ES-I3 (cell line): Measurements from ENCODE around the gene ALPK3.
"Not testable (repeated sequence)": the region's sequence is repeated elsewhere in the genome, so short reads cannot be mapped to it uniquely, and the experiment has no call there.

Source experiments
- H3K36me3 ChIP-seq: 2 replicates; pipeline ENCODE4 v1.6.1; 2013; ENCODE audit warnings: mild to moderate bottlenecking, low read length, control low read depth, moderate library complexity; ENCODE audit not compliant: insufficient read depth
- H3K4me1 ChIP-seq: 2 replicates; pipeline ENCODE4 v1.6.1; 2013; ENCODE audit warnings: mild to moderate bottlenecking, control low read depth, low read length; ENCODE audit not compliant: insufficient read depth
- H3K9ac ChIP-seq: 2 replicates; pipeline ENCODE4 v1.6.1; 2013; ENCODE audit warnings: low read depth, mild to moderate bottlenecking, low read length, moderate library complexity
- H3K9me3 ChIP-seq: 2 replicates; pipeline ENCODE4 v1.6.1; 2013; ENCODE audit warnings: mild to moderate bottlenecking, low read length, moderate library complexity; ENCODE audit not compliant: control insufficient read depth, insufficient read depth

Gene ALPK3

GRCh38 chr15:84835661-84836337, 18.6 kb downstream of the ALPK3 start:
- Histone ChIP-seq H3K9me3 (no peaks in the 10 kb centered on the region), H3K9ac (no peak overlapping the region), H3K4me1 (no peaks in the 10 kb centered on the region), H3K36me3 (peaks cover 5% of the 10 kb centered on the region; the same call in 1 of the 2 replicates)

GRCh38 chr15:84836844-84837243, 19.7 kb downstream of the ALPK3 start:
- Histone ChIP-seq H3K4me1 (no peaks in the 10 kb centered on the region), H3K9ac (no peak overlapping the region), H3K9me3 (no peaks in the 10 kb centered on the region), H3K36me3 (peaks cover 5% of the 10 kb centered on the region; the same call in 1 of the 2 replicates)

- Histone ChIP-seq H3K9me3 (no peaks in the 10 kb centered on the region), H3K36me3 (peaks cover 5% of the 10 kb centered on the region; the same call in 1 of the 2 replicates), H3K9ac (no peak overlapping the region), H3K4me1 (no peaks in the 10 kb centered on the region)
These were observed 22.6 kb downstream of the ALPK3 start for GRCh38 chr15:84839714-84840113.

GRCh38 chr15:84840255-84840654, 23.1 kb downstream of the ALPK3 start:
- Histone ChIP-seq H3K36me3 (peaks cover 5% of the 10 kb centered on the region; the same call in 1 of the 2 replicates), H3K4me1 (no peaks in the 10 kb centered on the region), H3K9ac (no peak overlapping the region), H3K9me3 (no peaks in the 10 kb centered on the region)

GRCh38 chr15:84840741-84841429, 23.7 kb downstream of the ALPK3 start:
- no peaks in the 10 kb centered on the region for H3K4me1 ChIP-seq
- peaks cover 5% of the 10 kb centered on the region; the same call in 1 of the 2 replicates for H3K36me3 ChIP-seq
- no peaks in the 10 kb centered on the region for H3K9me3 ChIP-seq
- no peak overlapping the region for H3K9ac ChIP-seq

- H3K9ac ChIP-seq = no peak overlapping the region
- H3K36me3 ChIP-seq = peaks cover 5% of the 10 kb centered on the region; the same call in 1 of the 2 replicates
- H3K9me3 ChIP-seq = peaks cover 2% of the 10 kb centered on the region; the same call in 1 of the 2 replicates
- H3K4me1 ChIP-seq = no peaks in the 10 kb centered on the region
These were observed 25.6 kb downstream of the ALPK3 start for GRCh38 chr15:84842781-84843180.

GRCh38 chr15:84844964-84845363, 27.8 kb downstream of the ALPK3 start:
- no peak overlapping the region for H3K9ac ChIP-seq
- no peaks in the 10 kb centered on the region for H3K36me3 ChIP-seq
- H3K9me3 ChIP-seq = peaks cover 2% of the 10 kb centered on the region; the same call in 1 of the 2 replicates
- H3K4me1 ChIP-seq = no peaks in the 10 kb centered on the region

GRCh38 chr15:84845631-84846030, 28.5 kb downstream of the ALPK3 start:
- not testable (repeated sequence) for H3K9ac ChIP-seq, H3K9me3 ChIP-seq, H3K36me3 ChIP-seq, H3K4me1 ChIP-seq

GRCh38 chr15:84846269-84846668, 29.1 kb downstream of the ALPK3 start:
- H3K9ac ChIP-seq = no peak overlapping the region
- peaks cover 2% of the 10 kb centered on the region; the same call in 1 of the 2 replicates for H3K9me3 ChIP-seq
- H3K4me1 ChIP-seq = no peaks in the 10 kb centered on the region
- no peaks in the 10 kb centered on the region for H3K36me3 ChIP-seq

- Histone ChIP-seq H3K9ac (no peak overlapping the region), H3K9me3 (peaks cover 2% of the 10 kb centered on the region; the same call in 1 of the 2 replicates), H3K36me3 (no peaks in the 10 kb centered on the region), H3K4me1 (no peaks in the 10 kb centered on the region)
These were observed 30.2 kb downstream of the ALPK3 start for GRCh38 chr15:84847382-84847781.

GRCh38 chr15:84852212-84852611, 35.1 kb downstream of the ALPK3 start:
- no peaks in the 10 kb centered on the region; the same call in 1 of the 2 replicates for H3K36me3 ChIP-seq
- H3K9ac ChIP-seq = no peak overlapping the region
- H3K4me1 ChIP-seq = no peaks in the 10 kb centered on the region
- peaks cover under 1% of the 10 kb centered on the region; the same call in 1 of the 2 replicates for H3K9me3 ChIP-seq

- Histone ChIP-seq H3K36me3 (no peaks in the 10 kb centered on the region; the same call in 1 of the 2 replicates), H3K9me3 (no peaks in the 10 kb centered on the region), H3K4me1 (no peaks in the 10 kb centered on the region), H3K9ac (no peak overlapping the region)
These were observed 38.0 kb downstream of the ALPK3 start for GRCh38 chr15:84855136-84855535.

- Histone ChIP-seq H3K9ac (no peak overlapping the region), H3K9me3 (no peaks in the 10 kb centered on the region), H3K36me3 (no peaks in the 10 kb centered on the region; the same call in 1 of the 2 replicates), H3K4me1 (no peaks in the 10 kb centered on the region)
These were observed 38.6 kb downstream of the ALPK3 start for GRCh38 chr15:84855765-84856164.

- H3K36me3 ChIP-seq = no peaks in the 10 kb centered on the region; the same call in 1 of the 2 replicates
- H3K9me3 ChIP-seq = no peaks in the 10 kb centered on the region
- H3K4me1 ChIP-seq = no peaks in the 10 kb centered on the region
- no peak overlapping the region for H3K9ac ChIP-seq
These were observed 39.7 kb downstream of the ALPK3 start for GRCh38 chr15:84856731-84857417.
